ENCODE measurements around the gene ENTPD8.
A peak's percentile ranks its signal among the peaks of the same experiment; 100 is the strongest.
"Not testable (repeated sequence)": the region's sequence is repeated elsewhere in the genome, so short reads cannot be mapped to it uniquely, and the experiment has no call there.

The ENTPD8 gene

GRCh38 chr9:137457406-137458193 lies 16.4 kb upstream of the ENTPD8 start:
- DNase-seq: no peak

GRCh38 chr9:137456864-137457405 lies 15.8 kb upstream of the ENTPD8 start:
- no peak for DNase-seq

GRCh38 chr9:137456061-137456863 lies 15.1 kb upstream of the ENTPD8 start:
- DNase-seq: no peak

GRCh38 chr9:137455359-137455991 lies 14.3 kb upstream of the ENTPD8 start:
- DNase-seq: no peak

- no peak for DNase-seq
These were observed 13.6 kb upstream of the ENTPD8 start for GRCh38 chr9:137454597-137455358.

- DNase-seq: peak; percentile 44
These were observed 13.0 kb upstream of the ENTPD8 start for GRCh38 chr9:137454145-137454596.

GRCh38 chr9:137453643-137454081 lies 12.5 kb upstream of the ENTPD8 start:
- peak; percentile 56 for DNase-seq

GRCh38 chr9:137452761-137453642 lies 11.8 kb upstream of the ENTPD8 start:
- DNase-seq: no peak

- DNase-seq: no peak
These were observed 11.0 kb upstream of the ENTPD8 start for GRCh38 chr9:137452006-137452760.

- not testable (repeated sequence) for DNase-seq
These were observed 10.3 kb upstream of the ENTPD8 start for GRCh38 chr9:137451264-137452005.

- DNase-seq: not testable (repeated sequence)
These were observed 9.5 kb upstream of the ENTPD8 start for GRCh38 chr9:137450539-137451222.

GRCh38 chr9:137449931-137450538 lies 8.9 kb upstream of the ENTPD8 start:
- no peak for DNase-seq

GRCh38 chr9:137449081-137449844 lies 8.1 kb upstream of the ENTPD8 start:
- DNase-seq: no peak

GRCh38 chr9:137448602-137448962 lies 7.4 kb upstream of the ENTPD8 start:
- DNase-seq: no peak

GRCh38 chr9:137447722-137448601 lies 6.8 kb upstream of the ENTPD8 start:
- no peak for DNase-seq

GRCh38 chr9:137446851-137447471 lies 5.8 kb upstream of the ENTPD8 start:
- no peak for DNase-seq

Measured in stimulated activated CD4-positive, alpha-beta T cell treated with anti-CD3 and anti-CD28 coated beads, Interleukin-12 subunit alpha, Interleukin-12 subunit beta, amount 100 ng/mL, for 4 hours (primary cell).